Neural crest cell (in vitro differentiated cells): Measurements from ENCODE around the gene VPS8. TPM values are rescaled to one million over a fixed set of nuclear protein-coding genes. Genes with fewer than 3 reads are reported as not detected.

Experiments used
- DNase-seq: peaks from one replicate; pipeline ENCODE4 v3.0.0; 2021; ENCODE audit warnings: low read depth, mixed read lengths, low spot score
- H3K27ac Mint-ChIP-seq: one replicate; pipeline ENCODE4 v1.8.0; 2021; ENCODE audit warnings: mild to moderate bottlenecking, mixed read lengths; ENCODE audit not compliant: unreplicated experiment
- H3K27me3 Mint-ChIP-seq: 2 replicates; pipeline ENCODE4 v1.8.0; 2021; ENCODE audit warnings: low read depth, mild to moderate bottlenecking, mixed read lengths
- H3K36me3 Mint-ChIP-seq: 2 replicates; pipeline ENCODE4 v1.8.0; 2021; ENCODE audit warnings: low read depth, mild to moderate bottlenecking, mixed read lengths
- H3K4me1 Mint-ChIP-seq: 2 replicates; pipeline ENCODE4 v1.8.0; 2021; ENCODE audit warnings: mixed read lengths
- H3K4me3 Mint-ChIP-seq: one replicate; pipeline ENCODE4 v1.8.0; 2021; ENCODE audit warnings: mild to moderate bottlenecking, mixed read lengths
- H3K9me3 Mint-ChIP-seq: 2 replicates; pipeline ENCODE4 v1.8.0; 2021; ENCODE audit warnings: mixed read lengths
- total RNA-seq: library from RNA; stranded (reverse); gene quantifications from 2 replicates; pipeline ENCODE4 v1.2.1, GENCODE V29; 2021
- TF ChIP-seq, protein P1 (sequence below): fragments of 200-600 bp; sonication (generic); conservative IDR thresholded peaks from 2 replicates; pipeline ENCODE4 v1.5.0; 2021; ENCODE audit warnings: antibody characterized with exemption, mild to moderate bottlenecking

VPS8 gene
- total RNA-seq, 1 donor from 2014 or later = 55.7 TPM

DNA sequence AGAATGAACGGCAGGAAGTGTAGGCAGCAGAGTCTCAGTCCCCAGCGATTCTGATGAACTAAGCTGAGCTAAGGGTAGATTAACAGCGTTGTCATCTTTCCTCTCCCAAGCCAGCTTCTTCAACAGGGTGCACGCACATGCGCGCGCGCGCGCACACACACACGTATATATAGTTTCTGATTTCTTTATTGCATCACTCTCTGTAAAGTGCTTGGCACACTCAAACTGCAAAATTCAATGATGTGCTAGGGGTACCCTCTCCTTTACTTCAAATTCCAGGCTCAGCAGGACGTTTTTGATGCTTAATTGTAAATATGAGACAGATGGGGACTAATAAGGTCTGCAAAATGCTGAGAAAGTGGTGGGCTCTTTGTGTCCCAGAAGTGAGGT, 26.1 kb upstream of the VPS8 start:
- Mint-ChIP-seq H3K27ac (no peak overlapping the region), H3K27me3 (peaks cover 3% of the 10 kb centered on the region), H3K9me3 (no peaks in the 10 kb centered on the region), H3K36me3 (no peaks in the 10 kb centered on the region), H3K4me1 (peaks cover 16% of the 10 kb centered on the region), H3K4me3 (no peak overlapping the region)
- TF ChIP-seq, protein P1, sequence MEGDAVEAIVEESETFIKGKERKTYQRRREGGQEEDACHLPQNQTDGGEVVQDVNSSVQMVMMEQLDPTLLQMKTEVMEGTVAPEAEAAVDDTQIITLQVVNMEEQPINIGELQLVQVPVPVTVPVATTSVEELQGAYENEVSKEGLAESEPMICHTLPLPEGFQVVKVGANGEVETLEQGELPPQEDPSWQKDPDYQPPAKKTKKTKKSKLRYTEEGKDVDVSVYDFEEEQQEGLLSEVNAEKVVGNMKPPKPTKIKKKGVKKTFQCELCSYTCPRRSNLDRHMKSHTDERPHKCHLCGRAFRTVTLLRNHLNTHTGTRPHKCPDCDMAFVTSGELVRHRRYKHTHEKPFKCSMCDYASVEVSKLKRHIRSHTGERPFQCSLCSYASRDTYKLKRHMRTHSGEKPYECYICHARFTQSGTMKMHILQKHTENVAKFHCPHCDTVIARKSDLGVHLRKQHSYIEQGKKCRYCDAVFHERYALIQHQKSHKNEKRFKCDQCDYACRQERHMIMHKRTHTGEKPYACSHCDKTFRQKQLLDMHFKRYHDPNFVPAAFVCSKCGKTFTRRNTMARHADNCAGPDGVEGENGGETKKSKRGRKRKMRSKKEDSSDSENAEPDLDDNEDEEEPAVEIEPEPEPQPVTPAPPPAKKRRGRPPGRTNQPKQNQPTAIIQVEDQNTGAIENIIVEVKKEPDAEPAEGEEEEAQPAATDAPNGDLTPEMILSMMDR = no peak
- DNase-seq = no peak

DNA sequence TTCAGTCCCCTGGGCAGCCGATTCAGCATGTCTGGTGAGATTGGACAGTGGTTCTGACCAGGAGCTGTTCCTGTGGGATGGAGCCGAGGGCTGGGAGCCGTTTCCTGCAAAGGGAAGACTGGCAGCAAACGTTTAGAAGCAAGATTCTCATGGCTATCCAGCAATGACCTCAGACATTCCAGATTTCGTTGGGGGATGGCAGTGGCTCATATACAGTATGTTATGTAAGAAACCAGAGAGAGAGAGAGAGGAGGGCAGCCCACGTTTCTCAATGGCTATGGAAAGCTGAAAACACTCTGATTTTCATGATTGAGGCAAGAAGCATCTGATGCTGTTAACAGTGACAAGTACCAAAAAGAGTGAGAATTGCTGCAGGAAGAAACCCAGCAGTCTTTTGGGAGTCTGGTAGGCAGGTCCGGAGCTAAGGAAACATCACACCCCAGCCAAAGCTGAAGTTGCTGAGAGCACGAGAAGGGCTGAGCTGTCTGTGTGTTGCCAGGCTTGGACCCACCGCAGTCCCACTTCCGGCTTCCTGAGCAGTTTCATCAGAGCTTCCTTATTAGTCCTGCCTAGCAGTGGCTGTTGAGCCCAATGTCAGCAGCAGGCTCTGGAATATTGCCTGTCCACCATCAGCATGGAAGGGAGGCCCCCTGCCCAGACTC, 25.6 kb upstream of the VPS8 start:
- no peaks in the 10 kb centered on the region for H3K36me3 Mint-ChIP-seq
- H3K9me3 Mint-ChIP-seq = no peaks in the 10 kb centered on the region
- no peak overlapping the region for H3K27ac Mint-ChIP-seq
- TF ChIP-seq, protein P1 = no peak
- no peak for DNase-seq
- H3K27me3 Mint-ChIP-seq = peaks cover 3% of the 10 kb centered on the region
- peaks cover 16% of the 10 kb centered on the region for H3K4me1 Mint-ChIP-seq
- H3K4me3 Mint-ChIP-seq = no peak overlapping the region

DNA sequence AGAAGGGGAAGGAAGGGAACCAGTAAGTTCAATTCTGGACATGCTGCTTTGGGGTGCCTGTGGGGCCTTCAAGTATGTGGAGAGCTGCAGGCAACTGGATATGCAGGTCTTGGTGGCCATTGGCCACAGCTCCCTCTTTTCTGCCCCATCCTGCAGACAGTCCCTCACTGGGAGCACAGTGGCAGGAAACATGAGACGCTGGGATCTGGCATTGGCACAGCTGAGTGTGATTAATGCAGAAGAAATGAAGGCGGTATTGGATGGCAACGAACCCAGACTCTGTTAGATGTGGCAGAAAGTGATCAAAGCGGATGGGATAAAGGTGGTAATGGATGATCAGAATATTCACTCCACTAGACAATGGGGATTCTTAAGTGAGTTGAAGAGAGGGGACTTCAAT, 23.2 kb upstream of the VPS8 start:
- Mint-ChIP-seq H3K27me3 (peaks cover 5% of the 10 kb centered on the region), H3K27ac (no peak overlapping the region)
- TF ChIP-seq, protein P1 = no peak

DNA sequence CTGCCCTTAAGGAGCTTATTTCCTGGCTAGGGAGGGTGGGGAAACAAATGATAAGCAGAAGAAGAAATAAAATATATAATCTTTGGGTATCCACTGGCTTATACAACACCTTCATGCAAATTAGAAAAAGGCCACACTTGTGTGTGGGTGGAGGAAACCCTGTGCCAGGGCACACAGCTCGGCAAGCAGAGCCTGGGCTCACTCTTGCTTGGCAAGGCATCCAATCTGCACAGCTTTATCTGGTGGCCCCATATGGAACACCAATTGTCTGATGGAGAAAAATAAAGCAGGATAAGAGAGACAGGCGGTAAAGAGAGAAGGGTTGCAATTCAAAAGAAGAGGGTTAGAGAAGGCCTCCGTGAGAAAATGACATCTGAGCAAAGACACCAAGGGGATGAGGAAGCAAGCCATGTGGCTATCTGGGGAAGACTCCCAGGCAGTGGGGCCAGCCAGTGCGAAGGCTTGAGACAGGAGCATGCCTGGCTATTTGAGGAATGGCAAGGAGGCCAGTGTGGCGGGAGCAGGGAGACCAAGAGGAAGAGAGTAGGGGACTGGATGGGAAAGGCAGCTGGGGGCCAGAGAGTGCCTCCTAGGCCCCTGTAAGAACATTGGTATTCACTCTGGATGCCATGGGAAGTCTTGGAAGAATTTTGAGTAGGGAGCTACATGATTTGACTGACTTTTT, 22.5 kb upstream of the VPS8 start:
- no peaks in the 10 kb centered on the region for H3K9me3 Mint-ChIP-seq
- peaks cover 16% of the 10 kb centered on the region for H3K4me1 Mint-ChIP-seq
- TF ChIP-seq, protein P1 = no peak
- H3K27me3 Mint-ChIP-seq = peaks cover 5% of the 10 kb centered on the region
- no peak overlapping the region for H3K4me3 Mint-ChIP-seq
- H3K36me3 Mint-ChIP-seq = no peaks in the 10 kb centered on the region
- H3K27ac Mint-ChIP-seq = no peak overlapping the region
- no peak for DNase-seq

More for the DNA sequence above, 23.2 kb upstream of the VPS8 start:
- H3K4me1 Mint-ChIP-seq = peaks cover 16% of the 10 kb centered on the region
- no peaks in the 10 kb centered on the region for H3K9me3 Mint-ChIP-seq
- H3K36me3 Mint-ChIP-seq = no peaks in the 10 kb centered on the region
- no peak overlapping the region for H3K4me3 Mint-ChIP-seq
- no peak for DNase-seq

DNA sequence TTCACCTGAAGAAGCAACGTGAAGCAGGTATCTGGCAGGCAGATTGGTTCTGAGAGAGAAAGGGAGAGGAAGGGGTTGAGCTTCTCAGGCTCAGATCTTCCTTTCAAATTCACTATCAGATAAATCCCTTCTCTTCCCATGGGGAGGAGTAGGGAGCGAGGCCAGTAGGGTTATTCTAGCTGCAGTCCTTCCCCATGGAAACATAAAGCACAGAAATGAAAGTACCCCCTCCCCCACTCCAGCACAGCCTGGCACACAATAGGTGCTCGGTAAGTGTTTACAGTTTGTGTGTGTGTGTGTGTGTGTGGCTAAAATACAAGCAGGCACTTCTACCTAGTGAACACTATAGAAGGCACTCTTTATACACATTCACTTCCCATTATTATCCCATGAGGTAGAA, 20.8 kb upstream of the VPS8 start:
- H3K9me3 Mint-ChIP-seq = no peaks in the 10 kb centered on the region
- peaks cover 7% of the 10 kb centered on the region for H3K4me1 Mint-ChIP-seq
- no peaks in the 10 kb centered on the region for H3K36me3 Mint-ChIP-seq
- no peak overlapping the region for H3K27ac Mint-ChIP-seq
- DNase-seq = no peak
- TF ChIP-seq, protein P1 = no peak
- peaks cover 2% of the 10 kb centered on the region for H3K27me3 Mint-ChIP-seq
- H3K4me3 Mint-ChIP-seq = no peak overlapping the region
